Measurements from ENCODE around the gene ZNF185. TPM values are rescaled to one million over a fixed set of nuclear protein-coding genes. Genes with fewer than 3 reads are reported as not detected.
A peak's percentile ranks its signal among the peaks of the same experiment; 100 is the strongest.

ZNF185 gene
- total RNA-seq, 2 donors from 2014 or later, result 13.5 to 20.7 TPM

DNA sequence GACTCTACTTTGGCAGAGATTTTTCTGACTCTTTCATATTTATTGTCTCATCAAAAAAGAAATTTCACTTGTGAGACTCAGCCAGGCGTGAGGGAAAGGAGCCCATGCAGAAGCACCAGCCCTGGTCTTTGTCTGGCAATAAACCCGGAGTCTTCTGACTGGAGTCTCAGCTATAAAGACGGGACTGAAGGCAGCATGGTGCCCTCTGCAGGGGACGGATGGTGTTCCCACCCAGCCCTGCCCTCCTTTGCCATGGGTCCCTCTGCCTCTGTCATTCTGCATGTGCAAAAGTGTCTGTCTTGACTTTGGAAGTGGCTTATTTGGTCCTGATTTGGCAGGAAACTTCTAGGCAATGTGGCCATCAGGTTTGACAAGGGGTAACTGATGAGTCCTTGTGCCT is 14.2 kb downstream of the ZNF185 start:
- Histone ChIP-seq H3K36me3 (ENCODE audit: control insufficient read depth, insufficient read depth, low read length) (no peaks in the 10 kb centered on the region), H3K4me1 (ENCODE audit: control insufficient read depth, insufficient read depth, low read length) (no peaks in the 10 kb centered on the region), H3K9me3 (ENCODE audit: control insufficient read depth, low read length) (no peaks in the 10 kb centered on the region), H3K9ac (ENCODE audit: extremely low read depth, low read length, poor library complexity, severe bottlenecking) (no peak overlapping the region), H3K27me3 (ENCODE audit: control insufficient read depth, insufficient read depth, low read length, poor library complexity, severe bottlenecking) (no peaks in the 10 kb centered on the region), H3K27ac (ENCODE audit: low read depth, low read length) (no peak overlapping the region), H3K4me3 (ENCODE audit: low read length) (no peak overlapping the region)
- WGBS, 2 experiments (ENCODE audit: insufficient coverage in 1 of 2, insufficient read length in 1 of 2), result 70% methylated on average over 4 of the region's 4 CpGs; no CpG with 5 or more reads in 1 of the 2 experiments
- Mint-ChIP-seq H3K27me3 (ENCODE audit: insufficient read depth) (no peaks in the 10 kb centered on the region), H3K36me3 (ENCODE audit: low read depth) (no peaks in the 10 kb centered on the region), H3K9me3 (peaks cover 61% of the 10 kb centered on the region), H3K4me3 (no peak overlapping the region), H3K4me1 (peaks cover under 1% of the 10 kb centered on the region), H3K27ac (no peak overlapping the region)
- DNase-seq, result no peak
- TF ChIP-seq, protein P1, sequence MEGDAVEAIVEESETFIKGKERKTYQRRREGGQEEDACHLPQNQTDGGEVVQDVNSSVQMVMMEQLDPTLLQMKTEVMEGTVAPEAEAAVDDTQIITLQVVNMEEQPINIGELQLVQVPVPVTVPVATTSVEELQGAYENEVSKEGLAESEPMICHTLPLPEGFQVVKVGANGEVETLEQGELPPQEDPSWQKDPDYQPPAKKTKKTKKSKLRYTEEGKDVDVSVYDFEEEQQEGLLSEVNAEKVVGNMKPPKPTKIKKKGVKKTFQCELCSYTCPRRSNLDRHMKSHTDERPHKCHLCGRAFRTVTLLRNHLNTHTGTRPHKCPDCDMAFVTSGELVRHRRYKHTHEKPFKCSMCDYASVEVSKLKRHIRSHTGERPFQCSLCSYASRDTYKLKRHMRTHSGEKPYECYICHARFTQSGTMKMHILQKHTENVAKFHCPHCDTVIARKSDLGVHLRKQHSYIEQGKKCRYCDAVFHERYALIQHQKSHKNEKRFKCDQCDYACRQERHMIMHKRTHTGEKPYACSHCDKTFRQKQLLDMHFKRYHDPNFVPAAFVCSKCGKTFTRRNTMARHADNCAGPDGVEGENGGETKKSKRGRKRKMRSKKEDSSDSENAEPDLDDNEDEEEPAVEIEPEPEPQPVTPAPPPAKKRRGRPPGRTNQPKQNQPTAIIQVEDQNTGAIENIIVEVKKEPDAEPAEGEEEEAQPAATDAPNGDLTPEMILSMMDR (conservative IDR thresholded peaks at IDR 0.05), result peak; percentile 61

DNA sequence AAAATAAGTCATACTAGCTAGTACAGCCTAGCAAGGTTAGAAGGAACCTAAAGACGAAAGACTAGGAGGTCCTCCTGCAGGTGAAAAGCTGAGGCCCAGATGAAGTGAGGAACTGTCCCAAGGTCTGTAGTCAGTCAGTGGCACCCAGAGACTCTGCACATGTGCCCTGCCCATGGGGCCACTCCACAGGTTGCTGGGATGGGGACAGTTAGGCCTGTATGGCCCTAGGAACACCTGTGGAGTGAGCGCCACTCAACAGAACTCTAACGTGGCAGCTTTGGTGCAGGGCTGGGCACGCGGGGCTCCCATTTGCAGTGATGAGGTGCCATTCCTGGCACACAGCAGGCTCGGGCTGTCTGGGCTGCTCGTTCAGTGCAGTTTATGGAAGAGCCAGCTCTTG is 14.8 kb downstream of the ZNF185 start:
- Histone ChIP-seq H3K9me3 (ENCODE audit: control insufficient read depth, low read length) (no peaks in the 10 kb centered on the region), H3K36me3 (ENCODE audit: control insufficient read depth, insufficient read depth, low read length) (no peaks in the 10 kb centered on the region), H3K4me1 (ENCODE audit: control insufficient read depth, insufficient read depth, low read length) (no peaks in the 10 kb centered on the region), H3K4me3 (ENCODE audit: low read length) (no peak overlapping the region), H3K9ac (ENCODE audit: extremely low read depth, low read length, poor library complexity, severe bottlenecking) (no peak overlapping the region), H3K27me3 (ENCODE audit: control insufficient read depth, insufficient read depth, low read length, poor library complexity, severe bottlenecking) (no peaks in the 10 kb centered on the region), H3K27ac (ENCODE audit: low read depth, low read length) (no peak overlapping the region)
- TF ChIP-seq, protein P1 (conservative IDR thresholded peaks at IDR 0.05), result no peak
- Mint-ChIP-seq H3K27me3 (ENCODE audit: insufficient read depth) (no peaks in the 10 kb centered on the region), H3K36me3 (ENCODE audit: low read depth) (no peaks in the 10 kb centered on the region), H3K9me3 (peaks cover 62% of the 10 kb centered on the region), H3K4me3 (no peak overlapping the region), H3K27ac (no peak overlapping the region), H3K4me1 (no peaks in the 10 kb centered on the region)
- DNase-seq, result no peak
- WGBS, 2 experiments (ENCODE audit: insufficient coverage in 1 of 2, insufficient read length in 1 of 2), result 80 to 100% methylated on average over 3 to 7 of the region's 7 CpGs

DNA sequence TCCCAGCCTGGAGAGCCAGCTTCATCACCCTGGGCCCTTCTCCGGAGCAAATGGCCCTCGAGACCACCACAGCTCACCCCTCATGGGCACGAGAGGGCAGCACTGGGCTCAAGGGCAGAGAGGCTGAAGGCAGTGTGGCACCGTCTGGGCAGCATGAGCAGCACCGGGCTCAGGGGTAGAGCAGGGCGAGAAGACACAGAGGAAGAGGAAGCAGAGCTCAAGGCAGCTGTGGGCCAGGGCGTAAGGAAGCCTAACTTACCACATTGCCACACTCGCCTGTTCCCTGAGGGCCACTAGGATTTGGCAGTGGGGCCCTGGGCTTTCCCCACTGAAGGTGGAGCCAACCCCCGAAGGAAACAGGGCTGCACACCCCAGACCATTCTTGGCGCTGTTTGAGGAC is 15.5 kb downstream of the ZNF185 start:
- Histone ChIP-seq H3K27ac (ENCODE audit: low read depth, low read length) (no peak overlapping the region), H3K27me3 (ENCODE audit: control insufficient read depth, insufficient read depth, low read length, poor library complexity, severe bottlenecking) (no peaks in the 10 kb centered on the region), H3K9ac (ENCODE audit: extremely low read depth, low read length, poor library complexity, severe bottlenecking) (no peak overlapping the region), H3K9me3 (ENCODE audit: control insufficient read depth, low read length) (no peaks in the 10 kb centered on the region), H3K4me3 (ENCODE audit: low read length) (no peak overlapping the region), H3K4me1 (ENCODE audit: control insufficient read depth, insufficient read depth, low read length) (no peaks in the 10 kb centered on the region), H3K36me3 (ENCODE audit: control insufficient read depth, insufficient read depth, low read length) (no peaks in the 10 kb centered on the region)
- no peak overlapping the region for H3K27ac Mint-ChIP-seq
- H3K4me1 Mint-ChIP-seq, result no peaks in the 10 kb centered on the region
- H3K36me3 Mint-ChIP-seq (ENCODE audit: low read depth), result no peaks in the 10 kb centered on the region
- no peaks in the 10 kb centered on the region for H3K27me3 Mint-ChIP-seq (ENCODE audit: insufficient read depth)
- TF ChIP-seq, protein P1 (conservative IDR thresholded peaks at IDR 0.05), result no peak
- H3K4me3 Mint-ChIP-seq, result no peak overlapping the region
- no peak for DNase-seq
- H3K9me3 Mint-ChIP-seq, result peaks cover 59% of the 10 kb centered on the region
- WGBS, 2 experiments (ENCODE audit: insufficient coverage in 1 of 2, insufficient read length in 1 of 2), result 82% methylated on average over 10 of the region's 10 CpGs; no CpG with 5 or more reads in 1 of the 2 experiments

Measured in endodermal cell (in vitro differentiated cells).